ENCODE data around the gene PPIA.

DNA sequence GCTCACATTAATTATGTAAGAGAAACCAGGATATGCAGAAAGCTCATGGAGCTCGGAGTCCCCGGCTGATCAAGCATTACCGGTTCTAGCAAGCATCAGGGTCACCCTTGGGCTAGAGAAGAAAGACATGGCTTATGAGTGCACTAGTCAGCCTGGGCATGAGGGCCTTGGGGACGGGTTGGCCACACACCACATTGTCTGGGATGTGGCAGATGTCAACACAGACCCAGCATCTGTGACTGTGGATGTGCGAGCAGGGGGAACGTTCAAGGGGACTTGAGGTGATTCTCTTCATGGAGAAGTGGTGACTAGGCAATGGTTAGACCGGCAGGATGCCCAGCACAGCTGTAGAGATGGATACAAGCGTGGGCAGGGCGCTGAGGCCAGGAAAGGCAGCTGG, 34.2 kb upstream of the PPIA start:
- no peak for TF ChIP-seq CTCF (IDR thresholded peaks at IDR 0.05)
- TF ChIP-seq POLR2A (IDR thresholded peaks at IDR 0.05): no peak
- no peak for TF ChIP-seq POLR2AphosphoS5 (IDR thresholded peaks at IDR 0.05)
